Stomach (tissue), 4 donors: ENCODE data around the gene IARS1.

Experiments
- EP300 ChIP-seq: sonication (generic); formaldehyde crosslinking; IDR thresholded peaks from one replicate; pipeline ENCODE4 v1.6.1; 2017; ENCODE audit warnings: antibody characterized with exemption
- POLR2AphosphoS5 ChIP-seq, 3 donors: sonication (generic); formaldehyde crosslinking; IDR thresholded peaks; one replicate each; pipeline ENCODE4 v1.6.1; 2016; ENCODE audit warnings: antibody characterized with exemption in 3 of 3
- TF ChIP-seq, protein P1 (sequence below), 7 experiments: fragments of 450-650 bp in 4 of 7; fragments of 200-600 bp in 3 of 7; sonication (generic) in 3 of 7; IDR thresholded peaks; one replicate each; pipeline ENCODE4 v1.5.1; 2016 to 2019; ENCODE audit warnings: antibody characterized with exemption in 7 of 7, control low read depth in 2 of 7, mild to moderate bottlenecking in 1 of 7

GRCh38 chr9:92247981-92248380 is 45.5 kb downstream of the IARS1 start:
- TF ChIP-seq EP300, result no peak
- TF ChIP-seq POLR2AphosphoS5 (IDR thresholded peaks at IDR 0.05), result no peak
- TF ChIP-seq, protein P1, sequence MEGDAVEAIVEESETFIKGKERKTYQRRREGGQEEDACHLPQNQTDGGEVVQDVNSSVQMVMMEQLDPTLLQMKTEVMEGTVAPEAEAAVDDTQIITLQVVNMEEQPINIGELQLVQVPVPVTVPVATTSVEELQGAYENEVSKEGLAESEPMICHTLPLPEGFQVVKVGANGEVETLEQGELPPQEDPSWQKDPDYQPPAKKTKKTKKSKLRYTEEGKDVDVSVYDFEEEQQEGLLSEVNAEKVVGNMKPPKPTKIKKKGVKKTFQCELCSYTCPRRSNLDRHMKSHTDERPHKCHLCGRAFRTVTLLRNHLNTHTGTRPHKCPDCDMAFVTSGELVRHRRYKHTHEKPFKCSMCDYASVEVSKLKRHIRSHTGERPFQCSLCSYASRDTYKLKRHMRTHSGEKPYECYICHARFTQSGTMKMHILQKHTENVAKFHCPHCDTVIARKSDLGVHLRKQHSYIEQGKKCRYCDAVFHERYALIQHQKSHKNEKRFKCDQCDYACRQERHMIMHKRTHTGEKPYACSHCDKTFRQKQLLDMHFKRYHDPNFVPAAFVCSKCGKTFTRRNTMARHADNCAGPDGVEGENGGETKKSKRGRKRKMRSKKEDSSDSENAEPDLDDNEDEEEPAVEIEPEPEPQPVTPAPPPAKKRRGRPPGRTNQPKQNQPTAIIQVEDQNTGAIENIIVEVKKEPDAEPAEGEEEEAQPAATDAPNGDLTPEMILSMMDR (IDR thresholded peaks at IDR 0.05), result no peak
